T47D (cell line): ENCODE measurements around the gene DGCR8.
"Not testable (repeated sequence)": the region's sequence is repeated elsewhere in the genome, so short reads cannot be mapped to it uniquely, and the experiment has no call there.

Experiments
- DNase-seq, 2 experiments: peaks; one replicate each; pipeline versions ENCODE4 v3.0.0 to v3.0.0-alpha.2; 2011 to 2012; ENCODE audit warnings: low read depth in 1 of 2, low spot score in 1 of 2
- JUND ChIP-seq: IDR thresholded peaks from 2 replicates; pipeline ENCODE4 v1.6.1; 2012; ENCODE audit warnings: low read depth
- in situ Hi-C: cut with HindIII; loops from 2 replicates; pipeline ENCODE4 v1.10.0; 2016; ENCODE audit warnings: low sequenced_read_pairs, low pct_unique_long_range_greater_than_20kb

Gene DGCR8

DNA sequence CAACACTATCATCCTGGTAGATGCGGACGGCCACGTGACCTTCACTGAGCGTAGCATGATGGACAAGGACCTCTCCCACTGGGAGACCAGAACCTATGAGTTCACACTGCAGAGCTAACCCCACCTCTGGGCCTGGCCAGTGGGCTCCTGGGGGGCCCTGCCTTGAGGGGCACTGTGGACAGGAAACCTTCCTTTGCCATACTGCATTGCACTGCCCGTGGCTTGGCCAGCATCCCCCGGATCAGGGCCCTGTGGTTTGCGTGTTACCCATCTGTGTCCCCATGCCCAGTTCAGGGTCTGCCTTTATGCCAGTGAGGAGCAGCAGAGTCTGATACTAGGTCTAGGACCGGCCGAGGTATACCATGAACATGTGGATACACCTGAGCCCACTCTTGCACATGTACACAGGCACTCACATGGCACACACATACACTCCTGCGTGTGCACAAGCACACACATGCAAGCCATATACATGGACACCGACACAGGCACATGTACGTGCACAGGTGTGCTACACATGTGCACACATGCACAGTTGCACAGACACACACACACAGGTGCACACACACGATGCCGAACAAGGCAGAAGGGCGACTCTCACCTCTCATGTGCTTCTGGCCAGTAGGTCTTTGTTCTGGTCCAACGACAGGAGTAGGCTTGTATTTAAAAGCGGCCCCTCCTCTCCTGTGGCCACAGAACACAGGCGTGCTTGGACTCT, 15.3 kb upstream of the DGCR8 start:
- no peak for TF ChIP-seq JUND
- in situ Hi-C loops: no loop called here
- DNase-seq: no peak

DNA sequence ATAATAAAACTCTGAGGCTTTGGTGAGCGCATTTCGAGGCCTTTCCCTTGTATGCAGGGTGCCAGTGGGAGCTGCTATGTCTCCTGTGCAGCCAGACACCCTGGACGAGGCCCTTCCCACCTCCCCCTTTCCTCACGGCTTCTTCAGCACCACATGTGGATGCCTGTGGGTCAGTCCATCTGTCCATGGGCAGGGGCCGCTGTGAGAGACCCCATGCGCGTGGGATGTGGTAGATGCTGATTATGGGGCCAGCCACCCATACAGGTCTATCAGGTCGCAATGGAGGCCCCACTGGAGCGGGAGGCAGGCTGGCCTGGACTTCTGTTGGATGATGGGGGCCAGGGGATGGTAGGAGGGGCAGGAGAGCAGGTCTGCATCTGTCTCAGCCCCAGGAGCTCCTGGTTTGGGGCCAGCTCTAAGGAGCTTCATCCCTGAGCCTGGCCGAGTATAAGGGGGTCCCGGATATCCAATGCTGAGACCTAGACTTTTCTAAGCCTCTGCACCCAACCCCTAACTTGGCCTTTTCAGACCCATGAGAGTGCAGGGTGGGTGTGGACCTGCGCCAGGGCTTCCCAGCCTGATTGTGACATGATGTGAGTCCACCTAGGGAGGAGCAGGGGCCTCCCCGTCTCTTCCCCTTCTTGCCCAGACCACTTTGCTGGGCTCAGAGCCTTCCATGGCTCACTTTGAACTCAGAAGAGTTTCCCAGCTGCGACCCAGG, 14.0 kb upstream of the DGCR8 start:
- DNase-seq: no peak
- no peak for TF ChIP-seq JUND
- in situ Hi-C loops: no loop called here

DNA sequence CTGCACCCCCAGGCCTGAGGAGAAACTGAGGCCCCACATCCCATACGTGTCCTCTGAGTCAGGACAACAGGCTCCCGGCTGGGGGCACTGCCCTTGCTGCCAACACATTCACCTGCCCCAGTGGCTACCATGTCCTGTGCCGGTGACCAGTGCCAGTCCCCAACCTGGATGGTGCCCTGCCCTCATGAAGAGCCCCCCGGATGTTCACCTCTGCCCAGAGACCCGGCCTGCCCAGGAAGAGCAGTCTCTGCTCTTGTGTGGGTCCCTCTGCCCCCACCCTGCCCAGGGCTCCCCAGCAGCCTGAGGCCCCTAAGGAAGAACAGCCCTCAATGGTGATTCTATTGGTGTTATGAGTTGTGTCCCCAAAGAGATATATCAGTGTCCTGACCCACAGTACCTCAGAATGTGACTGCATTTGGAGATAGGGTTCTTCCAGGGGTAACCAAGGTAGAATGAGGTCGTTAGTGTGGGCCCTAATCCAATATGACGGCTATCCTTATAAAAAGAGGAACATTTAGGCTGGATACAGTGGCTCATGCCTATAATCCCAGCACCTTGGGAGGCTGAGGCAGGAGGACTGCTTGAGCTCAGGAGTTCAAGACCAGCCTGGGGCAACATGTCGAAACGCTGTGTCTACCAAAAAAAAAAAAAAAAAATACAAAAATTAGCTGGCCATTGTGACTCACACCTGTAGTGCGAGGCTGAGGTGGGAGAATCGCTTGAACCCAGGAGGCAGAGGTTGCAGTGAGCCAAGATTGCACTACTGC, 13.2 kb upstream of the DGCR8 start:
- DNase-seq: no peak
- TF ChIP-seq JUND: no peak
- in situ Hi-C loops: no loop called here

GRCh38 chr22:20067384-20067682, 12.7 kb upstream of the DGCR8 start:
- DNase-seq, in situ Hi-C loops: not testable (repeated sequence)

DNA sequence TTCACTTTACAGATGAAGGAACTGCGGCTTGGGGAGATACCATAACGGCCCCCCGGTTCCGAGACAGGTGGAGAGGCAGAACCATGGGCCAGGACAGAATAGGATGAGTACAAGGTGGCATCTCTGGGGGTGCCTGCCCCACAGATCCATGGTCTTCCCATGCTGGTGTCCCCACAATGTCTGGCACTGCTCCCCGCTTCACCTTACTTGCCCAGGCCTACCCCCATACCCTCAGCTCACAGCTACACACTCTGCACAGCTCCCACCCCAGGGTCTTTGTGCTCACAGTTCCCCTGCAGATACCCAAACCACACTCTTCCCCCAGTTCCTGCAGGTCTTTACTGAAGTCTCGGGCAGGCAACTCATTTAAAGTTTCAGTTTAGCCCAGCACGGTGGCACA, 11.4 kb upstream of the DGCR8 start:
- no peak for TF ChIP-seq JUND
- DNase-seq: no peak
- in situ Hi-C loops: no loop called here

DNA sequence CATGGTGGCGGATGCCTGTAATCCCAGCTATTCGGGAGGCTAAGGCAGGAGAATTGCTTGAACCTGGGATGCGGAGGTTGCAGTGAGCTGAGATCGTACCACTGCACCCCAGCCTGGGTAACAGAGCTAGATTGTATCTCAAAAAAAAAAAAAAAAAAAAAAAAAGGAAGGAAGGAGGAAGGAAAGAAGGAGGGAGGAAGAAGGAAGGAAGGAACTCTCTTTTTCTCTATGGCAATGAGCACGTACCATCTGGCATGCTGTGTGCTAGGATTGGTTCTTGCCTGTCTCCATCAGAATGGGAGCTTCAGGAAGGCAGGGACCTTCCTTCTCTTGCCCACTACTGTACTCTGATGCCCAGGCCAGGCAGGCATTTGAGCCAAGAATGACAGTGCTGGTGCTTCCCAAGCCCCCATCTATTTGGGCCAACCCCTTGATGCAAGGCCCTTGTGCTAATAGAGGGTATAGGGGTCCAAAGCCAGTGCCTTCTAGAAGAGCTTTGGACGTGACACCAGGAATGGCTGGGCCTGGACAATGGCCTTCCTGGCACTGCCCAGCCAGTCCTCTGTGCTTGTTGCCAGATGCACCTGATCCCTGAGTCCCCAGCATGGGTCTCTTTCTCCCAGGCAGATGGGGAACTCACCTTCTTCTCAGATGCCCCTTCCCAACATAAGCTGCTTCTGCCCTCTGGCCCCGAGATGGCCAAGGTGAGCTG, 10.6 kb upstream of the DGCR8 start:
- TF ChIP-seq JUND: no peak
- DNase-seq: no peak
- in situ Hi-C loops: no loop called here

- no peak for DNase-seq
- in situ Hi-C loops: no loop called here
- TF ChIP-seq JUND: no peak
Measured at GRCh38 chr22:20071524-20071972, 8.5 kb upstream of the DGCR8 start.

- peak in 1 of 2 experiments; percentile 14 for DNase-seq
- in situ Hi-C loops: no loop called here
- TF ChIP-seq JUND: no peak
Measured at GRCh38 chr22:20076627-20077172, 3.3 kb upstream of the DGCR8 start.

- TF ChIP-seq JUND: no peak
- DNase-seq: peak in 1 of 2 experiments; percentile 44
- in situ Hi-C loops: no loop called here
Measured at GRCh38 chr22:20080445-20080775, 369 bp downstream of the DGCR8 start.

DNA sequence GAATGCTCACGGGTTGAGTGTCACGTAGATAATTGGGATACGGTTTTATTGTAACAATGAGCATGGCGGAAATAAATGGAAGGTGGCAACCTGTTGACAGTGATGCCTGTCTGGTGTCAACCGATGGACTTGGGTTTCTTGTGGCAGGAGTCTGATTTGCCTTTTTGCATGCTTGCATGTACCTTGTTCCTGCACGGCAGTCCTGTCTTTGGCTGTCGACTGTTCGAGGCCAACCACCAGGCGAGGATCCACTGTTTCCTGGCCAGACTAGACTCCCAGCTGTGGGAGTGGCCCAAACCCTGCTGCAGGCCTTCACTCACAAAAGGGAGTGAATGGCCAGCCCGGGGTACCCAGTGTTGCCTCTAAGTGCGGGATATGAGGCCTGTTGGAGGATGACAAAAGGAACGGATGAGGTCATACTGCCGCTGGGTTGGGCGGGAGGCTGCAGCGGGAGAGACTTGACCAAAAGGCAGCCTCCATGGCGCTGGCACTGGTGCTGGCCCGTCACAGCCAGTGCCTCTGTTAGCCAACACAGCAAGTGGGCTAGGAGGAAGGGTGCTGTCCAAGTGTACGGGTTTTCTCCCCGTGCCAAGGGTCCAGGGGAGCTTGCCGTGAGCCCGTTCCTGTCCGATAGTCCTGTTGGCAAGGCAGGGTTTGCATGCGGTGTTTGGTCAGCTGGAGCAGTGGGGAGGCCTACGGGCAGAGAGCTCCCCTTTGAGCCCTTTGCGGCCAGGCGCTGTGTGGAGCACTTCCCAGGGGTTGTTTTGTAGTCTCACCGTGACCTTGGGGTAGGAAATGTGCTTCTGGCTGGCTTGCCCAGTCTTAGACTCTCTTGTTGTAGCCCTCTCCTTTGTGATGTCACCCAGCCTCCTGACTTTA, 974 bp downstream of the DGCR8 start:
- in situ Hi-C loops: no loop called here
- DNase-seq: peak in 1 of 2 experiments; percentile 56

DNA sequence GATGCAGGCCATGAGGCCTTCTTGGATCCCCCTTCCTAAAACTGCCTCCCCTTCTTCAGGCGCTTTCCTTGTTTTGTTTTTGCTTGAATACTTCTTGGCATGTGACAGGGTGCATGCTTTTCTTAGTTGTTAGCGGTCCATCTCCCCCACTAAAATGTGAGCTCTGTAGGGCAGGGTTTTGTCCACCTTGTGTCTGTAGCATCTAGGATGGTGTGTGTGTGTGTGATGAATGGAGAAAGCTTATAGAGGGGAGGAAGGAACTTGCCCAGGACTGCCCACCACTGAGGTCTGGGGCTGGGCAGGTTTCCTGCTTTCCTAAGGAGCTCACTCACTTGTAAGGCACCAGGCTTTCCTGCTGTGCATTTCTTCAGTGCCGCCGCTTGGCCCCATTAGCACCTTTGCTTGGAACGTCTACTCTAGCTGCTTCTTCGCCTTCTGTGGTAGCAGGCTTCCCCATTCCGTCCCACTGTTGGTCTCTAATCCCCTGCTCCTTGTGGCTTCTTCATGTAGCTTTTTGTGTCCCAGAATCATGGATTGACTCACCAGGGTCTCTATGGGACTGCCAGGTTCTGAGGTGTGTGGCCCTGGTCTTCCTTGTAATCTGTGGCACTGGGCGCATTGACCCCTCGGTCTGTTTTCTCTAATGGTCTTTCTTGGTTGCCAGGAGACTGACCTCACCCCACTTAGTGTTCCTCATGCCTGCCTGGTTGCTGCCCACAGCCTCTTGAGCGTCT, 3.3 kb downstream of the DGCR8 start:
- DNase-seq: no peak
- in situ Hi-C loops: no loop called here
- TF ChIP-seq JUND: no peak

More for the DNA sequence above, 974 bp downstream of the DGCR8 start:
- no peak for TF ChIP-seq JUND
